GM23338 (cell line): ENCODE results near the gene ASPHD1.

Experiments used
- CREB1 ChIP-seq: fragments of 250-450 bp; sonication (Bioruptor Pico); IDR thresholded peaks from 2 replicates; pipeline ENCODE4 v1.5.0; 2020; ENCODE audit warnings: low read depth, mild to moderate bottlenecking, moderate library complexity
- CTCF ChIP-seq, 2 experiments: fragments of 200-600 bp in 1 of 2; sonication (generic) in 1 of 2; conservative IDR thresholded peaks; 2 replicates each; pipeline versions ENCODE4 v1.5.1 to v1.6.1; 2016 to 2017; ENCODE audit warnings: antibody characterized with exemption in 2 of 2, low read depth in 2 of 2, mild to moderate bottlenecking in 2 of 2, moderate library complexity in 1 of 2
- ETS1 ChIP-seq: IDR thresholded peaks from 2 replicates; pipeline ENCODE4 v1.6.1; 2016; ENCODE audit warnings: antibody characterized with exemption
- EZH2 ChIP-seq: fragments of 200-600 bp; sonication (generic); IDR thresholded peaks from one replicate; pipeline ENCODE4 v1.8.0; 2017; ENCODE audit warnings: antibody characterized with exemption, mild to moderate bottlenecking, low read depth; ENCODE audit not compliant: unreplicated experiment
- EZH2phosphoT487 ChIP-seq: fragments of 200-600 bp; sonication (generic); IDR thresholded peaks from one replicate; pipeline ENCODE4 v1.8.1; 2018; ENCODE audit warnings: antibody characterized with exemption; ENCODE audit not compliant: unreplicated experiment
- JUNB ChIP-seq: IDR thresholded peaks from one replicate; pipeline ENCODE4 v1.6.1; 2016; ENCODE audit warnings: antibody characterized with exemption; ENCODE audit not compliant: unreplicated experiment
- NANOG ChIP-seq: IDR thresholded peaks from 2 replicates; pipeline ENCODE4 v1.6.1; 2016; ENCODE audit warnings: antibody characterized with exemption, borderline replicate concordance
- POLR2AphosphoS5 ChIP-seq: IDR thresholded peaks from 2 replicates; pipeline ENCODE4 v1.6.1; 2016; ENCODE audit warnings: antibody characterized with exemption, low read depth
- STAT1 ChIP-seq: IDR thresholded peaks from one replicate; pipeline ENCODE4 v1.6.1; 2016; ENCODE audit warnings: antibody characterized with exemption; ENCODE audit not compliant: unreplicated experiment
- ZNF114 ChIP-seq: fragments of 250-450 bp; sonication (Bioruptor Pico); IDR thresholded peaks from 2 replicates; pipeline ENCODE4 v1.5.0; 2020; ENCODE audit warnings: mild to moderate bottlenecking, moderate library complexity
- TF ChIP-seq, protein P1 (sequence below): IDR thresholded peaks from one replicate; pipeline ENCODE4 v1.6.1; 2018; ENCODE audit warnings: antibody characterized with exemption; ENCODE audit not compliant: unreplicated experiment
- TF ChIP-seq, protein P2 (sequence below): fragments of 250-450 bp; sonication (Bioruptor Pico); IDR thresholded peaks from 2 replicates; pipeline ENCODE4 v1.5.0; 2020; ENCODE audit warnings: mild to moderate bottlenecking, moderate library complexity

DNA sequence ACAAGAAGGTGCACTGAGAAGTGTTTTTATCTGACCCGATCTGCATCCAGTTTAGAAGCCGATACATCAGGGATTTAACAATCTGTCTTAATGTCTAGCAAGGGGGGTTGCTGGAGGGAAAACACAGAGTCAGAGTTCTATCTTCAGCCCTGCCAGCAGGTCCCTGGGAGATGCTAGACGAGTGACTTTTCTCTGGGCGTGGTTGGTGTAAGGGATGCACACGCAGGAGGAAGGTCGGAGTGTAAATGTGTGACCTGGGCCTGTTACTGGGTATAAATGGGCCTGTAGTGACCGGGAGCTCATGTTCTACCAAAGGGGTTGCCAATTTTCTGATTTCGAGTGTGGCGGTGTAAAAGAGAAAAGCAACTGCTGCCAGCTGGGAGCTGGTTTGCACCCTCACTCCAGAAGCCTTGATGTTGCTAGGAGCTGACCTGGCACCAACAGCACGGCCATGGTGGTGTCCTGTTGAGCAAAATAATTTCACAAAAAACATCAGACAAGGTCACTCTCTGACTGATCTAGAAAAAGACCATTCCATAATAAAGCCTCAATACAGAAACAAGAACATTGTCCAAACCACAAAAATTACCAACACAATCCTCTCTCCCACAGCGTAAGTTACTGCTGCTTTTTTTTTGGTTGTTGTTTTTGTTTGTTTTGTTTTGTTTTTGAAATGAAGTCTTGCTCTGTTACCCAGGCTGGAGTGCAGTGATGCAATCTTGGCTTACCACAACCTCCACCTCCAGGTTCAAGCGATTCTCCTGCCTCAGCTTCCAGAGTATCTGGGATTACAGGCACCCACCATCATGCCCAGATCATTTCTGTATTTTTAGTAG lies 27.0 kb downstream of the ASPHD1 start:
- no peak for TF ChIP-seq STAT1
- TF ChIP-seq CTCF (conservative IDR thresholded peaks at IDR 0.05; ENCODE audit: low read depth in 2 of 2): no peak
- no peak for TF ChIP-seq POLR2AphosphoS5
- TF ChIP-seq CREB1 (CRISPR knock-in tag): no peak
- no peak for TF ChIP-seq EZH2phosphoT487
- TF ChIP-seq, protein P1, sequence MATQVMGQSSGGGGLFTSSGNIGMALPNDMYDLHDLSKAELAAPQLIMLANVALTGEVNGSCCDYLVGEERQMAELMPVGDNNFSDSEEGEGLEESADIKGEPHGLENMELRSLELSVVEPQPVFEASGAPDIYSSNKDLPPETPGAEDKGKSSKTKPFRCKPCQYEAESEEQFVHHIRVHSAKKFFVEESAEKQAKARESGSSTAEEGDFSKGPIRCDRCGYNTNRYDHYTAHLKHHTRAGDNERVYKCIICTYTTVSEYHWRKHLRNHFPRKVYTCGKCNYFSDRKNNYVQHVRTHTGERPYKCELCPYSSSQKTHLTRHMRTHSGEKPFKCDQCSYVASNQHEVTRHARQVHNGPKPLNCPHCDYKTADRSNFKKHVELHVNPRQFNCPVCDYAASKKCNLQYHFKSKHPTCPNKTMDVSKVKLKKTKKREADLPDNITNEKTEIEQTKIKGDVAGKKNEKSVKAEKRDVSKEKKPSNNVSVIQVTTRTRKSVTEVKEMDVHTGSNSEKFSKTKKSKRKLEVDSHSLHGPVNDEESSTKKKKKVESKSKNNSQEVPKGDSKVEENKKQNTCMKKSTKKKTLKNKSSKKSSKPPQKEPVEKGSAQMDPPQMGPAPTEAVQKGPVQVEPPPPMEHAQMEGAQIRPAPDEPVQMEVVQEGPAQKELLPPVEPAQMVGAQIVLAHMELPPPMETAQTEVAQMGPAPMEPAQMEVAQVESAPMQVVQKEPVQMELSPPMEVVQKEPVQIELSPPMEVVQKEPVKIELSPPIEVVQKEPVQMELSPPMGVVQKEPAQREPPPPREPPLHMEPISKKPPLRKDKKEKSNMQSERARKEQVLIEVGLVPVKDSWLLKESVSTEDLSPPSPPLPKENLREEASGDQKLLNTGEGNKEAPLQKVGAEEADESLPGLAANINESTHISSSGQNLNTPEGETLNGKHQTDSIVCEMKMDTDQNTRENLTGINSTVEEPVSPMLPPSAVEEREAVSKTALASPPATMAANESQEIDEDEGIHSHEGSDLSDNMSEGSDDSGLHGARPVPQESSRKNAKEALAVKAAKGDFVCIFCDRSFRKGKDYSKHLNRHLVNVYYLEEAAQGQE: no peak
- no peak for TF ChIP-seq ETS1
- TF ChIP-seq EZH2: no peak
- TF ChIP-seq NANOG: no peak
- no peak for TF ChIP-seq JUNB
- no peak for TF ChIP-seq ZNF114 (CRISPR knock-in tag)
- TF ChIP-seq, protein P2, sequence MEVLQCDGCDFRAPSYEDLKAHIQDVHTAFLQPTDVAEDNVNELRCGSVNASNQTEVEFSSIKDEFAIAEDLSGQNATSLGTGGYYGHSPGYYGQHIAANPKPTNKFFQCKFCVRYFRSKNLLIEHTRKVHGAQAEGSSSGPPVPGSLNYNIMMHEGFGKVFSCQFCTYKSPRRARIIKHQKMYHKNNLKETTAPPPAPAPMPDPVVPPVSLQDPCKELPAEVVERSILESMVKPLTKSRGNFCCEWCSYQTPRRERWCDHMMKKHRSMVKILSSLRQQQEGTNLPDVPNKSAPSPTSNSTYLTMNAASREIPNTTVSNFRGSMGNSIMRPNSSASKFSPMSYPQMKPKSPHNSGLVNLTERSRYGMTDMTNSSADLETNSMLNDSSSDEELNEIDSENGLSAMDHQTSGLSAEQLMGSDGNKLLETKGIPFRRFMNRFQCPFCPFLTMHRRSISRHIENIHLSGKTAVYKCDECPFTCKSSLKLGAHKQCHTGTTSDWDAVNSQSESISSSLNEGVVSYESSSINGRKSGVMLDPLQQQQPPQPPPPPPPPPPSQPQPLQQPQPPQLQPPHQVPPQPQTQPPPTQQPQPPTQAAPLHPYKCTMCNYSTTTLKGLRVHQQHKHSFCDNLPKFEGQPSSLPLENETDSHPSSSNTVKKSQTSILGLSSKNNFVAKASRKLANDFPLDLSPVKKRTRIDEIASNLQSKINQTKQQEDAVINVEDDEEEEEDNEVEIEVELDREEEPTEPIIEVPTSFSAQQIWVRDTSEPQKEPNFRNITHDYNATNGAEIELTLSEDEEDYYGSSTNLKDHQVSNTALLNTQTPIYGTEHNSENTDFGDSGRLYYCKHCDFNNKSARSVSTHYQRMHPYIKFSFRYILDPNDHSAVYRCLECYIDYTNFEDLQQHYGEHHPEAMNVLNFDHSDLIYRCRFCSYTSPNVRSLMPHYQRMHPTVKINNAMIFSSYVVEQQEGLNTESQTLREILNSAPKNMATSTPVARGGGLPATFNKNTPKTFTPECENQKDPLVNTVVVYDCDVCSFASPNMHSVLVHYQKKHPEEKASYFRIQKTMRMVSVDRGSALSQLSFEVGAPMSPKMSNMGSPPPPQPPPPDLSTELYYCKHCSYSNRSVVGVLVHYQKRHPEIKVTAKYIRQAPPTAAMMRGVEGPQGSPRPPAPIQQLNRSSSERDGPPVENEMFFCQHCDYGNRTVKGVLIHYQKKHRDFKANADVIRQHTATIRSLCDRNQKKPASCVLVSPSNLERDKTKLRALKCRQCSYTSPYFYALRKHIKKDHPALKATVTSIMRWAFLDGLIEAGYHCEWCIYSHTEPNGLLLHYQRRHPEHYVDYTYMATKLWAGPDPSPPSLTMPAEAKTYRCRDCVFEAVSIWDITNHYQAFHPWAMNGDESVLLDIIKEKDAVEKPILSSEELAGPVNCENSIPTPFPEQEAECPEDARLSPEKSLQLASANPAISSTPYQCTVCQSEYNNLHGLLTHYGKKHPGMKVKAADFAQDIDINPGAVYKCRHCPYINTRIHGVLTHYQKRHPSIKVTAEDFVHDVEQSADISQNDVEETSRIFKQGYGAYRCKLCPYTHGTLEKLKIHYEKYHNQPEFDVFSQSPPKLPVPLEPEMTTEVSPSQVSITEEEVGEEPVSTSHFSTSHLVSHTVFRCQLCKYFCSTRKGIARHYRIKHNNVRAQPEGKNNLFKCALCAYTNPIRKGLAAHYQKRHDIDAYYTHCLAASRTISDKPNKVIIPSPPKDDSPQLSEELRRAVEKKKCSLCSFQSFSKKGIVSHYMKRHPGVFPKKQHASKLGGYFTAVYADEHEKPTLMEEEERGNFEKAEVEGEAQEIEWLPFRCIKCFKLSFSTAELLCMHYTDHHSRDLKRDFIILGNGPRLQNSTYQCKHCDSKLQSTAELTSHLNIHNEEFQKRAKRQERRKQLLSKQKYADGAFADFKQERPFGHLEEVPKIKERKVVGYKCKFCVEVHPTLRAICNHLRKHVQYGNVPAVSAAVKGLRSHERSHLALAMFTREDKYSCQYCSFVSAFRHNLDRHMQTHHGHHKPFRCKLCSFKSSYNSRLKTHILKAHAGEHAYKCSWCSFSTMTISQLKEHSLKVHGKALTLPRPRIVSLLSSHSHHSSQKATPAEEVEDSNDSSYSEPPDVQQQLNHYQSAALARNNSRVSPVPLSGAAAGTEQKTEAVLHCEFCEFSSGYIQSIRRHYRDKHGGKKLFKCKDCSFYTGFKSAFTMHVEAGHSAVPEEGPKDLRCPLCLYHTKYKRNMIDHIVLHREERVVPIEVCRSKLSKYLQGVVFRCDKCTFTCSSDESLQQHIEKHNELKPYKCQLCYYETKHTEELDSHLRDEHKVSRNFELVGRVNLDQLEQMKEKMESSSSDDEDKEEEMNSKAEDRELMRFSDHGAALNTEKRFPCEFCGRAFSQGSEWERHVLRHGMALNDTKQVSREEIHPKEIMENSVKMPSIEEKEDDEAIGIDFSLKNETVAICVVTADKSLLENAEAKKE (CRISPR knock-in tag): no peak
